HCT116 (cell line): ENCODE results near the gene SLFN14. TPM values are rescaled to one million over a fixed set of nuclear protein-coding genes. Genes with fewer than 3 reads are reported as not detected.

Experiments used
- ATAC-seq: fragments of 200-7000 bp; cut with Tn5 transposase; 2 replicates; pipeline ENCODE4 v1.9.1; 2020; ENCODE audit warnings: mild to moderate bottlenecking, moderate library complexity
- BruUV-seq: library from RNA; stranded (reverse); fragments of 400-500 nt; replicated peaks from 2 replicates; lab custom pipeline; 2021; lab: Mats Ljungman, UMichigan
- CTCF ChIA-PET: fragments of 300-600 bp; sonication (Branson Sonifier 250); formaldehyde crosslinking; loops from one replicate; lab custom pipeline; 2021; ENCODE audit warnings: antibody characterized with exemption; lab: Charles Lee
- POLR2A ChIA-PET: fragments of 300-600, 350-600 bp; sonication (Branson Sonifier 250); formaldehyde crosslinking; loops from one replicate; lab custom pipeline; 2021; ENCODE audit warnings: antibody characterized with exemption; lab: Charles Lee
- RAD21 ChIA-PET, 2 experiments: fragments of 300-600 bp; sonication (Branson Sonifier 250); formaldehyde crosslinking; loops; one replicate each; lab custom pipeline; 2023; ENCODE audit warnings: low total read pairs in 2 of 2; ENCODE audit not compliant: uncharacterized antibody in 2 of 2, unreplicated experiment in 2 of 2, low non-redundant PET in 1 of 2; lab: Charles Lee
- DNase-seq: peaks from one replicate; pipeline ENCODE4 v3.0.0-alpha.2; 2010; ENCODE audit warnings: low read depth, low spot score
- H2AFZ ChIP-seq: fragments of 200-600 bp; shearing (Covaris generic), sonication (generic); 2 replicates; pipeline ENCODE4 v1.6.1; 2017; ENCODE audit warnings: low read depth, mixed run types, mixed read lengths, antibody characterized with exemption, low read length; ENCODE audit not compliant: poor library complexity, severe bottlenecking
- H3K27ac ChIP-seq: 2 replicates; pipeline ENCODE4 v1.5.1; 2012; ENCODE audit warnings: low read depth, low read length
- H3K27me3 ChIP-seq: fragments of 200-600 bp; sonication (generic); 2 replicates; pipeline ENCODE4 v1.6.1; 2016; ENCODE audit warnings: mixed run types, low read length, mixed read lengths; ENCODE audit not compliant: insufficient read depth
- H3K36me3 ChIP-seq, 2 experiments: fragments of 200-500 bp in 1 of 2; fragments of 200-600 bp in 1 of 2; sonication (Bioruptor generic) in 1 of 2; sonication (generic) in 1 of 2; 2 replicates each; pipeline versions ENCODE4 v1.5.1 to v1.6.1; 2014 to 2016; ENCODE audit warnings: low read length in 2 of 2, inconsistent platforms in 1 of 2, mixed read lengths in 1 of 2, mixed run types in 1 of 2; ENCODE audit not compliant: insufficient read depth in 2 of 2, control insufficient read depth in 1 of 2
- H3K4me1 ChIP-seq, 2 experiments: fragments of 200-600 bp in 1 of 2; sonication (generic) in 1 of 2; 2 replicates each; pipeline versions ENCODE4 v1.5.1 to v1.6.1; 2012 to 2017; ENCODE audit warnings: low read length in 2 of 2, inconsistent platforms in 1 of 2, mild to moderate bottlenecking in 1 of 2, mixed read lengths in 1 of 2, mixed run types in 1 of 2, moderate library complexity in 1 of 2; ENCODE audit not compliant: insufficient read depth in 2 of 2, control insufficient read depth in 1 of 2
- H3K4me2 ChIP-seq: fragments of 200-600 bp; sonication (generic); 2 replicates; pipeline ENCODE4 v1.6.1; 2017; ENCODE audit warnings: mixed run types, low read length, mixed read lengths
- H3K4me3 ChIP-seq, 2 experiments: fragments of 200-600 bp in 1 of 2; sonication (generic) in 1 of 2; replicated peaks in 1 of 2; 2 replicates each; pipeline ENCODE4 v1.5.1; 2011 to 2016; ENCODE audit warnings: low read length in 2 of 2, control low read depth in 1 of 2, low read depth in 1 of 2, mild to moderate bottlenecking in 1 of 2, mixed read lengths in 1 of 2, mixed run types in 1 of 2
- H3K79me2 ChIP-seq: fragments of 200-600 bp; sonication (generic); 2 replicates; pipeline ENCODE4 v1.6.1; 2017; ENCODE audit warnings: mild to moderate bottlenecking, mixed run types, low read length, moderate library complexity, mixed read lengths; ENCODE audit not compliant: insufficient read depth
- H3K9ac ChIP-seq: fragments of 200-600 bp; sonication (generic); 2 replicates; pipeline ENCODE4 v1.6.1; 2016; ENCODE audit warnings: low read length, mixed read lengths
- H3K9me2 ChIP-seq: fragments of 200-600 bp; sonication (generic), shearing (Covaris generic); 2 replicates; pipeline ENCODE4 v1.6.1; 2017; ENCODE audit warnings: mixed run types, mild to moderate bottlenecking, moderate library complexity; ENCODE audit not compliant: insufficient read depth
- H3K9me3 ChIP-seq, 2 experiments: fragments of 200-500 bp in 1 of 2; fragments of 200-600 bp in 1 of 2; sonication (Bioruptor generic) in 1 of 2; sonication (generic) in 1 of 2; 2 replicates each; pipeline ENCODE4 v1.6.1; 2014 to 2017; ENCODE audit warnings: low read length in 2 of 2, mixed read lengths in 2 of 2, inconsistent platforms in 1 of 2, low read depth in 1 of 2, mild to moderate bottlenecking in 1 of 2, mixed run types in 1 of 2, moderate library complexity in 1 of 2; ENCODE audit not compliant: control insufficient read depth in 1 of 2, insufficient read depth in 1 of 2
- H4K20me1 ChIP-seq: fragments of 200-600 bp; sonication (generic), shearing (Covaris generic); 2 replicates; pipeline ENCODE4 v1.6.1; 2017; ENCODE audit warnings: mixed run types, mild to moderate bottlenecking, moderate library complexity; ENCODE audit not compliant: insufficient read depth
- EGR1 ChIP-seq: IDR thresholded peaks from 2 replicates; pipeline ENCODE4 v1.6.1; 2012; ENCODE audit warnings: low read depth
- EZH2phosphoT487 ChIP-seq: fragments of 200-600 bp; IDR thresholded peaks from 2 replicates; pipeline ENCODE4 v1.6.1; 2018; ENCODE audit warnings: antibody characterized with exemption, borderline replicate concordance
- POLR2A ChIP-seq: IDR thresholded peaks from 2 replicates; pipeline ENCODE4 v1.7.0; 2011; ENCODE audit warnings: borderline replicate concordance; ENCODE audit not compliant: insufficient read depth, insufficient read length; ENCODE audit errors: extremely low read depth
- SIN3A ChIP-seq: IDR thresholded peaks from 2 replicates; pipeline ENCODE4 v1.6.1; 2012; ENCODE audit warnings: low read depth
- ZFX ChIP-seq: fragments of 450-650 bp; IDR thresholded peaks from 2 replicates; pipeline ENCODE4 v1.6.1; 2017
- ZNF274 ChIP-seq: fragments of 200-500 bp; sonication (Bioruptor generic); IDR thresholded peaks from 2 replicates; pipeline ENCODE4 v1.6.1; 2014; ENCODE audit warnings: mild to moderate bottlenecking, low read depth, low read length, inconsistent platforms
- intact Hi-C: fragments of 100-400 bp; cut with micrococcal nuclease; formaldehyde crosslinking; loops from 2 replicates; pipeline ENCODE4 v1.10.0; 2022
- total RNA-seq: library from RNA; stranded (reverse); gene quantifications from one replicate; pipeline ENCODE4 v1.2.1, GENCODE V29; 2021; ENCODE audit not compliant: unreplicated experiment

The SLFN14 gene
- total RNA-seq, 1 experiment from 2014 or later: not detected

DNA sequence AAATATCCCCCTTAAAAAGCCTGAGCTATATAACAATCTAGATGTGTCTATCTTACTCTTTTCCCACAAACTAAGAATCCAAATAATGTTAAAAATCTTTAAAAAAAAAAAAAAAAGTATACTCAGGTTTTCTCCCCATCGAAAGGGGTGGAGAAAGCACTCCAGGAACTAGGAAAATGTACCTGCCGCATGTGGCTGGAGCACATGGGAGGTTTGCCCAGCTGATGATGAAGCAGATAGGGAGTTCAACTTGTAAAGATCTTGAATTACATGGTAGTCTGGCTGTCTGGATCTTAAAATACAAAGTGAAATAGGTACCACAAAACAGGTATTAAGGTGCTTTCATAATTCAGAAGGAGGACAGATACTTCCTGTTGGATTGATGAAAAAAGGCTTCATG is 8.8 kb upstream of the SLFN14 start:
- Histone ChIP-seq H3K4me3 (peak overlapping the region in 1 of 2 experiments; percentile 84; a peak in 1 of 4 replicates), H3K36me3 (peaks cover 4 to 5% of the 10 kb centered on the region in 2 experiments; a peak in 2 of 4 replicates), H3K27ac (no peak overlapping the region), H3K9ac (peak overlapping the region; percentile 89), H3K9me2 (no peaks in the 10 kb centered on the region), H2AFZ (no peak overlapping the region), H4K20me1 (0 out of 2 replicates have a peak, but pooled peaks cover 3% of the 10 kb centered on the region), H3K27me3 (peaks cover 3% of the 10 kb centered on the region; the same call in 1 of the 2 replicates), H3K4me1 (peaks cover 9 to 15% of the 10 kb centered on the region in 2 experiments), H3K79me2 (peaks cover 47% of the 10 kb centered on the region), H3K4me2 (peak overlapping the region; percentile 63), H3K9me3 (no peaks in the 10 kb centered on the region)
- ChIA-PET CTCF (no interaction called here), POLR2A (interaction anchor here (3.0 kb wide), 1 partner anchor 9 kb away, joined by 17 read pairs; the partner anchor contains the start of gene PEX12), RAD21 (no interaction called here)
- ATAC-seq (no peak), DNase-seq (no peak)
- no TSS peak for BruUV-seq
- intact Hi-C loops: no loop called here
- no peak for TF ChIP-seq ZFX

DNA sequence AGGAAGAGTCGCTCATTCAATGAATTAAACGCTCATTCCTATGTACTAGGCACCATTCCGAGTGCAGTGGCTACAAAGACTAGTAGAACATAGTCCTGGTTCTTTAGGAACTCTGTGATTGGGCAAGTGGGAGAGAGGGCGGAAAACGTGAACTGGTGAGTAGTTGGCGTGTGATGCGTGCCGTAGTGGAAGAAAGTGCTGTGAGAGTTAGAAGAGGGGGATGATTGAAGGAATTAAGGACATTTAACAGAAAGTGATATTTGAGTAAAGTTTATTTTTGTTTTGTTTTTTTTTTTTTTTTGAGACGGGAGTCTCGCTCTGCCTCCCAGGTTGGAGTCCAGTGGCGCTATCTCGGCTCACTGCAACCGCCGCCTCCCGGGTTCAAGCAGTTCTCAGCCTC is 7.9 kb upstream of the SLFN14 start:
- peaks cover 9 to 15% of the 10 kb centered on the region in 2 experiments for H3K4me1 ChIP-seq
- ChIA-PET POLR2A (interaction anchor here (3.0 kb wide), 1 partner anchor 10 kb away, joined by 17 read pairs; the partner anchor contains the start of gene PEX12), RAD21 (no interaction called here), CTCF (no interaction called here)
- H3K9ac ChIP-seq: peak overlapping the region; percentile 89
- H4K20me1 ChIP-seq: 0 out of 2 replicates have a peak, but pooled peaks cover 3% of the 10 kb centered on the region
- H3K4me3 ChIP-seq: peak overlapping the region; percentile 84 to 99
- peak overlapping the region; percentile 63 for H3K4me2 ChIP-seq
- peaks cover 2 to 3% of the 10 kb centered on the region in 2 experiments; a peak in 1 of 4 replicates for H3K36me3 ChIP-seq
- peaks cover 47% of the 10 kb centered on the region for H3K79me2 ChIP-seq
- no peaks in the 10 kb centered on the region for H3K9me2 ChIP-seq
- peak overlapping the region; percentile 42 for H3K27ac ChIP-seq
- TF ChIP-seq POLR2A: no peak
- TF ChIP-seq ZNF274: no peak
- TF ChIP-seq EZH2phosphoT487: no peak
- TF ChIP-seq SIN3A: no peak
- no peak for TF ChIP-seq EGR1
- peaks cover 8% of the 10 kb centered on the region; the same call in 1 of the 2 replicates for H3K27me3 ChIP-seq
- peak; percentile 70 for ATAC-seq
- intact Hi-C loops: no loop called here
- BruUV-seq: no TSS peak
- no peak overlapping the region for H2AFZ ChIP-seq
- DNase-seq: no peak
- no peaks in the 10 kb centered on the region for H3K9me3 ChIP-seq
